GM18907 (cell line): ENCODE results near the gene GPR82.
"Not testable (repeated sequence)": the region's sequence is repeated elsewhere in the genome, so short reads cannot be mapped to it uniquely, and the experiment has no call there.

ENCODE experiments used
- ATAC-seq: cut with Tn5 transposase; IDR thresholded peaks from one replicate; pipeline ENCODE4 v1.9.1; 2021; ENCODE audit warnings: mild to moderate bottlenecking, moderate library complexity; ENCODE audit not compliant: unreplicated experiment

GPR82 gene

GRCh38 chrX:41718481-41719235 is 5.3 kb upstream of the GPR82 start:
- no peak for ATAC-seq

- not testable (repeated sequence) for ATAC-seq
These were observed 4.4 kb upstream of the GPR82 start for GRCh38 chrX:41719610-41720009.

GRCh38 chrX:41720125-41720779 is 3.7 kb upstream of the GPR82 start:
- ATAC-seq, result peak; percentile 88

GRCh38 chrX:41721590-41721989 is 2.4 kb upstream of the GPR82 start:
- peak; percentile 45 for ATAC-seq

GRCh38 chrX:41722214-41722613 is 1.8 kb upstream of the GPR82 start:
- ATAC-seq, result no peak

- ATAC-seq, result no peak
These were observed 964 bp upstream of the GPR82 start for GRCh38 chrX:41722816-41723618.

- no peak for ATAC-seq
These were observed 4.1 kb downstream of the GPR82 start for GRCh38 chrX:41728125-41728524.

GRCh38 chrX:41730081-41730480 is 6.1 kb downstream of the GPR82 start:
- no peak for ATAC-seq

GRCh38 chrX:41732260-41732659 is 8.3 kb downstream of the GPR82 start:
- ATAC-seq, result no peak

GRCh38 chrX:41733939-41734338 is 10.0 kb downstream of the GPR82 start:
- ATAC-seq, result peak; percentile 97

- ATAC-seq, result no peak
These were observed 10.5 kb downstream of the GPR82 start for GRCh38 chrX:41734530-41734929.

- ATAC-seq, result no peak
These were observed 13.1 kb downstream of the GPR82 start for GRCh38 chrX:41737065-41737464.

- ATAC-seq, result no peak
These were observed 15.9 kb downstream of the GPR82 start for GRCh38 chrX:41739871-41740270.

GRCh38 chrX:41750716-41751115 is 26.7 kb downstream of the GPR82 start:
- ATAC-seq, result no peak

- ATAC-seq, result no peak
These were observed 34.4 kb downstream of the GPR82 start for GRCh38 chrX:41758401-41758800.

GRCh38 chrX:41759817-41760216 is 35.8 kb downstream of the GPR82 start:
- no peak for ATAC-seq

- no peak for ATAC-seq
These were observed 37.2 kb downstream of the GPR82 start for GRCh38 chrX:41761169-41761568.

- no peak for ATAC-seq
These were observed 37.7 kb downstream of the GPR82 start for GRCh38 chrX:41761702-41762101.

GRCh38 chrX:41779030-41779564 is 55.1 kb downstream of the GPR82 start:
- ATAC-seq, result no peak
